GM10266 (cell line): ENCODE data around the gene ZXDC.

Experiments
- DNase-seq: peaks from one replicate; pipeline ENCODE4 v3.0.0; 2012; ENCODE audit errors: extremely low spot score
- TF ChIP-seq, protein P1 (sequence below): IDR thresholded peaks from 2 replicates; pipeline ENCODE4 v1.5.1; 2012; ENCODE audit warnings: mild to moderate bottlenecking, low read depth; ENCODE audit not compliant: control insufficient read depth, insufficient read depth; ENCODE audit errors: missing control alignments

ZXDC gene

DNA sequence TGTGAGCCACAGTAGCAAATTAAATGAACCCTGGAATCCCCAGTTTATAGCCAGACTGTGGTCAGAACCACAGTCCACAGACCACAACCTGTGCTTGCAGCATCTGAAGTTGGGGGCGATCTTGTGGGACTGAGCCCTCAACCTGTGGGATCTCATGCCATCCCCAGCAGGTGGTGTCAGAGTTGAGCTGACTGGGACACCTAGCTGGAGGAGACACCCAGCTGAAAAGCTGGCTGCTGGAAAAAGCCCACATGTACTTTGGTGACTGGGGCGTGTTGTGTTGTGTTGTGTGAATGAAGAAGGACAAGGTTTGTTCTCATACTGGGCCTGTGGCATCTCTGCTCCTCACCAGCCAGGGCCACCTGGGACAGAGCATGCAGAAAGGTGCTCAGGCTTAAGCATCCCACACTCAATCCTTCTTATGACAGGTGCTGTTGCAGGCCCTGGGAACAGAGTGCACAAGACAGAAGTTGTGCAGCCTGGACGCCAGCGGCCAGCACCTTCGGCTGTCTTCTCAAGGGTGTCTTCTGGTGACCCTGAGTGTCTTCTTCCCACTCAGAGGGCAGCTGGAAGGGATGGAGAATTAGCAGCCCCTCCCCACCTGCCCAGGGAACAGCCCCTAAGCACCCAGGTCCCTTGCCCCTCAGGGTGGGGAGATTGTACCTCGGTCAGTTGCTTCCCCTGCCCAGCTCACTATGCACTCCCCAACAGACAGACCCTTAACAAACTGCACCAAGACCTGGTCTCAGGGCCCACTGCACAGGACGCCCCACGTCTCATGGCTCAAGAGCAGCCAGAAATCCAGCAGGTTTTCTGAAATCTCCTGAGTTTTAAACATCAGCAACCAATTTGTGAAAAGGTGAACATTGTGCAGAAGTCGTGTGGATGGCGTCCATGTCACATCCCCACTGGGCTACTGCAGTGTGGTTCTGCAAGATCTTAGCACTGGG lies 44.1 kb upstream of the ZXDC start:
- TF ChIP-seq, protein P1, sequence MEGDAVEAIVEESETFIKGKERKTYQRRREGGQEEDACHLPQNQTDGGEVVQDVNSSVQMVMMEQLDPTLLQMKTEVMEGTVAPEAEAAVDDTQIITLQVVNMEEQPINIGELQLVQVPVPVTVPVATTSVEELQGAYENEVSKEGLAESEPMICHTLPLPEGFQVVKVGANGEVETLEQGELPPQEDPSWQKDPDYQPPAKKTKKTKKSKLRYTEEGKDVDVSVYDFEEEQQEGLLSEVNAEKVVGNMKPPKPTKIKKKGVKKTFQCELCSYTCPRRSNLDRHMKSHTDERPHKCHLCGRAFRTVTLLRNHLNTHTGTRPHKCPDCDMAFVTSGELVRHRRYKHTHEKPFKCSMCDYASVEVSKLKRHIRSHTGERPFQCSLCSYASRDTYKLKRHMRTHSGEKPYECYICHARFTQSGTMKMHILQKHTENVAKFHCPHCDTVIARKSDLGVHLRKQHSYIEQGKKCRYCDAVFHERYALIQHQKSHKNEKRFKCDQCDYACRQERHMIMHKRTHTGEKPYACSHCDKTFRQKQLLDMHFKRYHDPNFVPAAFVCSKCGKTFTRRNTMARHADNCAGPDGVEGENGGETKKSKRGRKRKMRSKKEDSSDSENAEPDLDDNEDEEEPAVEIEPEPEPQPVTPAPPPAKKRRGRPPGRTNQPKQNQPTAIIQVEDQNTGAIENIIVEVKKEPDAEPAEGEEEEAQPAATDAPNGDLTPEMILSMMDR, result no peak
- DNase-seq, result no peak

- TF ChIP-seq, protein P1, result no peak
Observed at GRCh38 chr3:126518779-126519177, 43.1 kb upstream of the ZXDC start.

GRCh38 chr3:126517986-126518778 lies 42.5 kb upstream of the ZXDC start:
- TF ChIP-seq, protein P1, result no peak
- DNase-seq, result no peak

More at GRCh38 chr3:126518779-126519177, 43.1 kb upstream of the ZXDC start:
- DNase-seq, result no peak

- TF ChIP-seq, protein P1, result no peak
- DNase-seq, result no peak
Observed at GRCh38 chr3:126517291-126517951, 41.7 kb upstream of the ZXDC start, which contains the start of gene UROC1. TSS of gene UROC1 (minus strand) at chr3:126517773. CDS start at chr3:126517719, 54 bp downstream.

DNA sequence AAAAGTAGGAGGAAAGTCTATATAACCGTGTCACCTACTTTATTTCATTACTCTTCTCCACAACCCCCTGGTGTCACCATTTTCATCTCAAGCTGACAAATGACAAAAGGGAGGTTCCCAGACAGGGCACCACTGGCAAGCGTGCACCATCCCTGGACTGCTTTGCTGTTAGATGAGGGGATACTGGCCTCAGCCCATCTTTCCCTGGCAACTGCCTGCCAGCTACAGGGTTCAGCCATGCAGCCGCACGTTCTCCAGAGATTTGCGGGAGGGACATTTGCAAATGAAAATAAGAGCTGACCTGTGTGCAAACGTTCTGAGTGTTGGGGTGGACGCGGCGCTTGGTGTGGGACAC lies 41.2 kb upstream of the ZXDC start:
- DNase-seq, result no peak
- TF ChIP-seq, protein P1, result no peak

DNA sequence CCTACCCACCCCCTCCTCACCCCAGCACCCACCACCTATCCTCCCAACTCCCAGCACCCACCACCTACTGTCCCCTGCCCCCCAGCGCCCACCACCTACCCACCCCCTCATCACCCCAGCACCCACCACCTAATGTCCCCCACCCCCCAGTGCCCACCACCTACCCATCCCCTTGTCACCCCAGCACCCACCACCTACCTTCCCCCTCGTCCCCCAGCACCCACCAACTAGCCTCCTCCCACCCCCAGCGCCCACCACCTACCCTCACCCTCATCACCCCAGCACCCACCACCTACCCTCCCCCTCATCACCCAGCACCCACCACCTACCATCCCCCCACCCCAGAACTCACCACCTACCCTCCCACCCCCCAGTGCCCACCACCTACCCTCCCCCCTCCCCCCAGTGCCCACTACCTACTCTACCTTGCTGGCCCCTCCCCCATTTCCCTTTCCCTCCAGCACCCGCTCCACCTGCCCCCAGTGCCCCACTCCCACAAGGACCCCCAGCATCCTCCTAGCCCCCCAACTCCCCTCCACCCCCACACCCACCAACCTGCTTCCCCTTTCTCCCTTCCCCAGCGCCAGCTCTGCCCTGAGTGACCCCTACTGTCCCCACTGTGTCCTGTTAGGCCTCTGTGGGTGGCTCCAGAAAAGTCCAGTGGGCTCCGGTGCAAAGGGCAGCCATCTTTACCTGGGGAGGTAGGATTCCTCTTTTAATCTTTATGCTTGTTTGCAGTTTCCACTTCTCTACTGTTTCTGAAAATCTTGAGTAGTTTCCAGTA lies 40.7 kb upstream of the ZXDC start:
- no peak for DNase-seq
- TF ChIP-seq, protein P1, result no peak
